GM23248 (cell line): Measurements from ENCODE around the gene ETV6.

Experiments
- EZH2 ChIP-seq: fragments of 200-600 bp; sonication (generic); IDR thresholded peaks from 2 replicates; pipeline ENCODE4 v1.6.1; 2018; ENCODE audit warnings: antibody characterized with exemption, mild to moderate bottlenecking; ENCODE audit not compliant: insufficient read depth, poor library complexity, severe bottlenecking
- EZH2phosphoT487 ChIP-seq: fragments of 200-600 bp; sonication (generic); IDR thresholded peaks from 2 replicates; pipeline ENCODE4 v1.6.1; 2018; ENCODE audit warnings: antibody characterized with exemption, moderate library complexity, mild to moderate bottlenecking, low read depth; ENCODE audit not compliant: insufficient read depth

GRCh38 chr12:11723993-11724392 lies 74.5 kb downstream of the ETV6 start:
- TF ChIP-seq EZH2phosphoT487 (no peak), EZH2 (no peak)
